GM19023 (cell line): Measurements from ENCODE around the gene FBLN2.
"Not testable (repeated sequence)": the region's sequence is repeated elsewhere in the genome, so short reads cannot be mapped to it uniquely, and the experiment has no call there.

Experiments
- ATAC-seq: cut with Tn5 transposase; IDR thresholded peaks from one replicate; pipeline ENCODE4 v1.9.1; 2021; ENCODE audit warnings: mild to moderate bottlenecking, moderate library complexity; ENCODE audit not compliant: unreplicated experiment

FBLN2 gene

DNA sequence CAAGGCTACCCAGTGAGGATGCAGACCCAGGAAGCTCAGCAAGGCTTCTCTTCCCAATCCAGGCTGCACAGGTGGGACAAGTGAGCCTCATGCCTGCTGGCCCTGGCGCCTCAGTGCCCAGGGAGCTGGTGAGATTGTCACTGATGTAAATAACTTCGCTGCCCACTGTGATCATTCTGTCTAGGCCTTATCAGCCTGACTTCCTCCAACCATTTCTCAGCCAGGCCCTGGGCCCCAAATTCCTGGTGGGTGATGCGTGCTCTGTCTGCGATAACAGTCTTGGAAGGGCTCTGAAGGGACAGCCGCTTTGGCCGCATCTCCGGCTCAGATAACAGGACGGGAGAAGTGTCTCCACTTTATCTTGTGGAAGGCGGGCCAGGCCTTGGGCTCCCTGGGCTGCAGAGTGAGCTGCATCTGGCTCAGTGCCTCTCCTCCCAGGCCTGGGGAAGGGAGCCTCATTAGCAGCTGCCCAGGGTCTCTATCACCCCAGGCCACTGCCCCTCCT is 2.2 kb upstream of the FBLN2 start:
- no peak for ATAC-seq

DNA sequence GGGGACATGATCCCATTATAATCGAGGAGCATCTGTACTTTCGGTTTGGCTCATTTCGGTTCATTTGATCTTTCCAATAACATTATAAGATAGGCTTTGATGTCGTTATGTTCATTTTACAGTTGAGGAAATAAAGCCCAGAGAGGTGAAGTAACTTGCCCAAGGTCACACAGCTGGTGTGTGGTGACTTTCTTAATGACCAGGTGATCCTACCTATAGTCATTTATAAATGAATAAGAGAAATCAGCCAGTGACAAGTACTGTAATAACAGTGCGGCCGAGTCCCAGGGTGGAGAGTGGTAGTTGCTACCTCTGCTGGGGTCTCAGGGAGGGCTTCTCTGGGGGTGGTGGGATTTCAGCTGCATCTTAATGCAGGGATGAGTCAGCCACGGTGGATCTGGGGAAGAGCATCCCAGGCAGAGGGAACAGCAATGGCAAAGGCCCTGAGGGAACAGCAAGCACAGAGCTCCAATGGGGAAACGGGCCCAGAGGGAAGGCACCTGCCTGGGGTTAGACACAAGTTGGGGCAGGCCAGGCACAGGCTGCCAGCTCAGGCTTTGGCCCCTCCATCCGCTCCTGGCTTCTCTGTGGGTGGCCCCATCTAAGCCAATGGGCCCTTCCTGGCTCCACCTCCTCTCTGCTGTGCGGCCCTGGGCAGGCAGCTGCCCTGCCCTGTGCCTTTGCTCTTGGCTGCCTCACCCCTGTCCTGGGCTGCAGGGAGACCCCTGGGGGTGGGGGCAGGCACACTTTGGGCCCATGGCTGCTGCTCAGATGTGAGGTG is 1.1 kb upstream of the FBLN2 start:
- ATAC-seq, result no peak

DNA sequence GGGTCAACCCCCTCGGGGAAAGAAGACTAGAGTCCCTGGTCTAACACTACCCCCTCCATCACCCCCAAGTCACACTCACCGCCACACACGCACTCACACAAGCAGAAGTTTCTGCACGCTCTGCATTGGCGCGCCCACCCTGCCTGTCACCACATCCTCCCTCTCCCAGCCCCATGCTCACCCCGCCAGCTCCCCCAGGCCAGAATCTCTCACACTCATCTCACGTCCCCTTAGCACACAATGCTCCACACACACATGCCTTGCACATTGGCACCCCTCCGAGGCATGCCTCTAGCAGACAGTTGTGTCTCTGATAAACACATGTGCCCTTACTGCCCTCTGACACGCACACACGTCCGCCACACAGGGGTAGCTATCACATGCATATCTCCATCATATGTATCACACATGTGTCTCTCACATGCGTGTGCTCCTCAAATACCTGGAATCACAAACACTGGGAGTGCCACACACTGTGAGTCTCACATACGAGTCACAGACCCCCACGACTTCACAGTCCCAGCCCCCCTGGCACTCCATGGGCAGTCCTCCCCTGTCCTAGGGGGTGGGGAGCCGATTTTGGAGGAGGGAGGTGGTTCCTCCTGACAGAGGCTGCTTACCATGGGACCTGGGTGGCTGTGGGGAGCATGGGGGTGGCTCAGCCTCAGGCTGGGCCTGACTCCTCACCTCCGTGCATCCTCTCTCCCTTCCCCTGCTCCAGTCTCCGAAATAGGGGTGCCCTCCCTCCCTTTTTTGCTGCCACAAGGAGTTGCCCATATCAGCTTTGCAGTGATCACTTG is 898 bp downstream of the FBLN2 start:
- ATAC-seq, result no peak

DNA sequence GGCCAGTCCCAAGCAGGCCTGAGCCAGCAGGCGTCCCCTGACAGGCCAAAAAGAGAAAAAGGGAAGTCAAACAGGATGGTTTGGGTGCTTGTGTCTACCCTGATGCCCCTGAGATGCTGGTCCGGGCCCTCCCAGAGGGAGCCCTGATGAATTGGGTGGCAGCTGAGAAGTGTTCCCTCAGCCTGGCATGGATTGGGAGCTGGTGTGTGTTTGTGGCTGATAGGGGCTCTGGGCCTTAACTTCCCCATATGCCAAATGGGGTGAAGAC is 1.4 kb downstream of the FBLN2 start:
- ATAC-seq, result no peak

DNA sequence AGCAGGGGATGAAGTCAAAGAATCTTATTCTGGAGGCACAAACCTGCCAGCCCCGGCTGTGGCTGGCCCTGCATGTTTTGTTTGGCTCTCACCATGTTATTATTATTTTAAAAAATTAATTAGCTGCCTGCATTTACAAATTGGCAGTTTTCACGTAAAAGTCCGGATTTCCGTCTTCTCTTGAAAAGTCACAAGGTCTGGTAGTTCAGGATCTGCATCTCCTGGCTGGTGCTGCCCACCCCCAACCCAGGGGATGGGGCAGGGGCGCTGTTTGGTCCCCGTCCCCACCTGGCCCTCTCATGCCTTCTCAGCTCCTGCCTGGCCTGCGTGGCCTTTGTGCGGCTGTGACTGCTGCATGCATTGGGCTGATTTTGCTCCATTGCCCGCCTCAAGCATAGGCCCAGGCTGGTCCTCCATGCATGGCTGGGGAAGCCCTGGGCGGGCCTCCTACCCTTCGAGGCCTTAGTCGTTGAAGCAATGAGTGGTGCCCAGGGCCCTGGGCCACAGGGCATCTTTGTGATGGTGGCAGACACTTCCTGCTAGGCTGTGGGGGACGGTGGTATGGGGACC is 2.0 kb downstream of the FBLN2 start:
- no peak for ATAC-seq

DNA sequence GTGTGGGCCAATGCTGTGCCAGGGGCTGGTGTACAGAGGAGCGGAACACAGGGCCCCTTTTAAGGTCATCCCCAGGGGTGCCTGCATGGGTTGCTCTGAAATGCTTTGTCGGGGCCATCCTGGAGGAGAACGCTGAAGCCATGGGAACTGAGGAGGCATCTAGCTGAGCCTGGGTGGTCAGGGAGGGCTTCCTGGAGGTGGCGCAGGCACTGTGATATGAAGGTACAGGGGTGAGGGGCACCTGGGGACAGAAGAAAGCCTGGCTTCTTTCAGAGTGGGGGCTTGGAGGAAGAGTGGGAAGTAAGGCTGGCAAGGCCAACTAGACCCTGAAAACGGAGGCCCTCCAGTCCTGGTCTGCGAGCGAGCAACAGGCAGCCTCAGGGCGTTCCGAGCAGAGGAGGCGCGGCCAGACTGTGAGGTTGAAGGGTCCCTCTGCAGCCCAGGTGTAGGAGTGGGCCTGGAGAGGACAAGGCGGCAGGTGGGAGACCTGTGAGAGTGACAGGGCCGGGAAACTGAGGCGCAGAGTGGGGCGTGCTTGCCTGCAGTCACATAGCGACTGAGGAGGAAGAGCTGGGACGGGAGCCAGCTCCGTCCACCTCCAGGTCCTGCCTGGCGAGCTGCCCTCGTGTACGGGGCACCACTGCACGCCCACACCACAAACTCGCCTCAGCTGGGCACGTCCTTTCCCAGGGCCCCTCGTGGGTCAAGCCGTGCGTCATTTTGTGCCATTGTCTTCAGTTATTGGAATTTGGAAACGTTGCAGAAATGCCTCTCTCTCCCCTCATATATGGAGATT is 4.1 kb downstream of the FBLN2 start:
- ATAC-seq, result no peak

DNA sequence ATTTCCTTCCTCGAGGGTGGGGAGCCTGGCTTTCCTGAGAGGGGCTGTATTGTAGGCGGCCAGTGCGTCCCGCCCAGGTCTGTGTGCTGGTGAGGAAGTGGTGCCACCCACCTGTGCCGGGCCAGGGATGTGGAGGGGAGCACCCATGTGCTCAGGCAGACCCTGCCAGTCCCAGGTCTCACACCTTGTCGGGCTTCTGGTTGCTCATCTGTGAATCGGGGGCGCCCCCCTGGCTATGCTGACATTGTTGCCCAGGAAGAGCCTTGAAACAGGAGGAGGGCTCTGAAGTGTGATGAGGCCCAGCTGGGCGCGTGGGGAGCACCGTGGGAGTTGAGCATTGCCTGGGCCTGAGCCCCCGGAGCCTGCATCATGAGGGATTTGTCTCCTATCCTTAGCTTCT is 4.8 kb downstream of the FBLN2 start:
- no peak for ATAC-seq

DNA sequence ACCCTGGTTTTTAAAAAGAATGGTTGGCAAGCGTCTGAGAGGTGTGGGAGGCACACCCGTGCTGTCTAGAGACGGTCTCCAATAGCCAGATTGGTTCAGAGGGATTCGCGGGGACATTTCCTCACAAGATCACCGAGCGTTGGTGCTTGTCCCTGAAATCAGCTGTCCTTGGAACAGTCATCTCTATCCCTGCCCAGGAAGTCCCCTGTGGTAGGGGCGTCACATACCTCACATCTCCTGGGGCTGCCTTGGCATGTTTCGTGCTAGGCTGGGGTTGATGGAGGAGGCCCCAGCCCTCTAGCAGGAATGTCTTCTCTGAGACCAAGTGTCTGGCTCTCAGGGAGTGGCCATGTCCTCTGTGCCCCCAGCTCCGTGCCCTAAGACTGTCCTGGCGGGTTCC is 6.8 kb downstream of the FBLN2 start:
- no peak for ATAC-seq

DNA sequence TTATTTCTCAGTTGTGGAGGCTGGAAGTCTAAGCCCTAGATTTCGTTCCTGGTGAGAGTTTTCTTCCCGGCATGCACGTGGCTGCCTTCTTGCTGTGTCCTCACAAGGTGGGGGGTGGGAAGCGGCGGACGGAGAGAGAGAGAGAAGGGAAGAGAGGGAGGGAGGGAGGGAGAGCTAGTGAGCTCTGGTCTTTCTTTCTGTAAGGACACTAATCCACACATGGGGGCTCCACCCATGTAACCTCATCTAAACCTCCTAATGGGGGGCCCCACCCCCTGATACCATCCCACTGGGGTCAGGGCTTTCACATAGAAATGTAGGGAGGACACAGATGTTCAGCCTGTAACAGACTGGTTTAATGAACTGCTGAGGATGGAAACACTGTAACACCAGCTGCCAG is 7.3 kb downstream of the FBLN2 start:
- no peak for ATAC-seq

DNA sequence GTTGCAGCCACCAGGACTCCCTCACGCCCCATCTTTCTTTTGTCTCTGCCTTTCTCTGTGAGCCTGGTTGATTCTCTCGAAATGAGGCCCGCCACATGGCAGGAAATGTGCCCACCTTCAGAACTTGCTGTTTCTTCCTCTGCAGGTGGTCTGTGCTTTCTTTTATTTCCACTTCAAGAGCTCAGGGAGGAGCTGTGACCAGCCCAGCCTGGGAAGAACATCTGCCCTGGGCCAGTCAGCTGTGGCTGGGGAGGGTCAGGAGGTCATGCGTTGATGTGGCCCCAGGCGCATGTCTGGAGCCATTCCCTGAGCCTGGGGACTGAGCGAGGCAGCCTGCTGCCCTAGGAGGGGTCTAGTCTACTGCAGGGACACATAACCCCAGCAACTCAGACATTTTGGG is 8.0 kb downstream of the FBLN2 start:
- no peak for ATAC-seq

DNA sequence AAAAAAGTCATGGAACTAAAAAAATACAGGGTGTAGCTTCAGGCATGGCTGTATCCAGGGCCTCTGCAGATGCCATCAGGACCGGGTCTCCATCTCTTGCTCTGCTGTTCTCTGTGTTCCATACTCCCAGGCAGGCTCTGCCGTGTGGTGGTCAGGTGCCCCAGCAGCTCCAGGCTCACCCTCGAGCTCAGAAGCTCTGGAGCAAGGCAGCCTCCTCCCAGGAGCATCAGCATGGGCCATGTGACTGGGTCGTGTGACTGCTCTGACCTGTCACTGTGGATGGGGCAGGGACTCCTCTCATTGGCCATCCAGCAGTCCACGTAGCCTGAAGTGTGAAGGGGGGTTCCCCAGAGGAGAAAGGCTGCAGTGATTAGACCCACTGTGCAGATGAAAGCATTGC is 8.5 kb downstream of the FBLN2 start:
- no peak for ATAC-seq

DNA sequence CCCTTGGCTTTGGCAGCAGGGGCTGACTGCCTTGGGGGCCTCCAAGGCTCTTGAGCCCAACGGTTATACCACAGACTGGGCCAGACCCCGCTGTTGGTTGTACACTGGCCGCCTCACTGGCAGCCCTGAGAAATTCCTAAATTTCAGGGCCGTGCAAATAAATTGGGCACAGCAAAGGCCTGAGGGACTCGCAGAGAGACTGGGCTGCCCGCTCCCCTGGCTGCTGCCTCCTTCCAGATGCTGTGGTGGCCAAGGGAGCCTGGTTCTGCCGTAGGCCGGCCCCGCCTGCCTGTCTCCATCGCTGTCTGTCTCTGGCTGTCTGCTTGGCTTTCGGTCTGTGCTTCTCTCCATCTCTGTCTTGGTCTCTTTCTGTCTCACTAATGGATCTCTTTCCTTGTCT is 9.0 kb downstream of the FBLN2 start:
- ATAC-seq, result no peak

DNA sequence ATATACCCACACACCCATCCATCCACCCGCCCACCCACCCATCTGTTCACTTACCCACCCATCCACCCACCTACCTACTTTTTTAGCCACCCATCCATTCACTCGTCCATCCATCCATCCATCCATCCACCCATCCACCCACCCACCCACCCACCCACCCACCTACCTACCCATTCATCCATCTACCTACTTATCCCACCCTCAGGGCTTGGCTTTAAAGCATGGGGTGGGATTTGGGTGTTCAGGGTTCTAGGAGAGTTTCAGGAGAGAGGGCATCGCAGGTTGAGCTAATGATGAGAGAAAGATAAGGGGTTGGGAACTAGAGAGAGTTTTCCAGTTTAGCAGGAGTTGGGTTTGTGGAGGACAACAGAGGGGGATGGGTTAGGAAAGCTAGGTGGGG is 9.7 kb downstream of the FBLN2 start:
- no peak for ATAC-seq

DNA sequence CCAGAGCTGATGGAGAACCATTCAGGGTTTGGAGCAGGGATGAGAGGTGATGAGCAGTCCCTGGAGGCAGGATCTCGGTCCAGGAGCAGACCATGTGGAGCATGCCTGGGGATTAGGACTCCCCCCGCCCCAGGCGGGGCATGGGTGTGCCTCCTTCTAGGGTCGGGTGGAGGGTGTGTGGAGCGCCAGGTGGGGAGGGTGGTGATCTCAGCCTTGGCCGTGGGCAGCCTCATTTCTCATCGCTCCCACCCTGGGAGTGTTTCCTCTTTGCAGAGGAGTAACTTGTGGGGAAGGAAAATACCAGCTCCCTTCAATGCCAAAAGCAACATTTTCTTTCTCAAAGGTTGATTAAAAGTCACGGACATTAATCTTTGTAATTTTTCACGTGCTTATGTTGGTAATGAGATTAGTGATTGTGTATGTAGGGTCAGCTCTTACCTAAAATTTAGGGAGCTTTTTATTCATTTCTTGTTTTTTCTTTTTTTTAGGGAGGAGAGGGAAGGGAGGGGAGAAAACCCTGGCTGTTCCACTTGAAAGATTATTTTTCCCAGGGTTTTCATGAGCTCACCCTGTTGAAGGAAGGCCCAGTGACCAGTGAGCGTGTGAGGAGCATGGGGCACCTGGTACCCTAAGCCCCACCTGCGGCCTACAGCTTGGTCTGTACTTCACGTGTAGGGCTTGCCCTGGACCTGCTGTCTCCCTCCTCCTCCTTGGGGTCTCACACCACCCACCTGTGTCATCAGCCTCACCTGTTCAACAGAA is 11.0 kb downstream of the FBLN2 start:
- ATAC-seq, result no peak

DNA sequence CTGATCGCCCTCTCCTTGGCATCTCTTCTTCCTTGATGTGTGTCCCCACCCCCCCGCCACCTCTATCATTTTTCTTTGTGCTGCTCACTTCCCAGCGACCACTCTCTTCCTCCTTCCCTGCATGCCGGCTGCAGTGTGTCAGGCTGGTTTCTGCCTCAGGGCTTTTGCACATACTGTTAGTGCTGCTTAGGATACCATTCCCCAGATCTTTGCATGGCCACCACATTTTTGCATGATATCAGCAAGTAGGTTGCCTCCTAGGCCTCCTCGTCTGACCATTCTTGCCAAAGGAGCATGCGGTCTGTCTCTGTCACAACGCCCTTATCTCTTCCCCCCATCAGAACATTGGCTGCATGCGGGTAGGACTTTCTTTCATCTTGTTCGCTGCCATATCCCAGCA is 12.5 kb downstream of the FBLN2 start:
- no peak for ATAC-seq

DNA sequence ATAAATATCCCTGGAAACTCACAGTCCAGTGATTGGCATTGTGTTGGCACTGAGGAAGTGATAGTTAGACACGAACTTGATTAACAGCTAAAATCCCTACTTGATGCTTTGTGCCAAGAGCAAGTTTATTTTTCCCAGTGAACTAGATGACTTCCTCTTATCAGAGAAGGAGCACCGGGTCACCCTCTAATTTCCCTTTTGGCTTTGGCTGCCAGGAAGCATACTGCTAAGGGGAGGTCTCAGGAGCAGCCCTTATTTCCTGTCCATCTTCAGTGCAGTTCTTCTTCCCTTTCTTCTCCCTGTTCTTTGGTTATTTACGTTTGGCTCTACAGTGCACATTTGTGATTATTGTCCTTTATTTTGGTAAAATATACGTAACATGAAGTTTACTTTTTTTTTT is 13.0 kb downstream of the FBLN2 start:
- ATAC-seq, result no peak

DNA sequence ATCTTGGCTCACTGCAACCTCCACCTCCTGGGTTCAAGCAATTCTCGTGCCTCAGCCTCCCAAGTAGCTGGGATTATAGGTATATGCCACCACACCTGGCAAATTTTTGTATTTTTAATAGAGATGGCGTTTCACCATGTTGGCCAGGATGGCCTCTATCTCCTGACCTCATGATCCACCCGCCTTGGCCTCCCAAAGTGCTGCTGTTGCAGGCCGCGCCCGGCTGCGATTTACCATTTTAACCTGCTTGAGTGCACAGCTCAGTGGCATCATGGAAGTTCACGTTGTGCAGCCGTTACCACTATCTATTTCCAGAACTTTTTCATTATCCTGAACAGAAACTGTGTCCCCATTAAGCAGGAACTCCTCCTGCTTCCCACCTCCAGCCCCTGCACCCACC is 13.5 kb downstream of the FBLN2 start:
- not testable (repeated sequence) for ATAC-seq

DNA sequence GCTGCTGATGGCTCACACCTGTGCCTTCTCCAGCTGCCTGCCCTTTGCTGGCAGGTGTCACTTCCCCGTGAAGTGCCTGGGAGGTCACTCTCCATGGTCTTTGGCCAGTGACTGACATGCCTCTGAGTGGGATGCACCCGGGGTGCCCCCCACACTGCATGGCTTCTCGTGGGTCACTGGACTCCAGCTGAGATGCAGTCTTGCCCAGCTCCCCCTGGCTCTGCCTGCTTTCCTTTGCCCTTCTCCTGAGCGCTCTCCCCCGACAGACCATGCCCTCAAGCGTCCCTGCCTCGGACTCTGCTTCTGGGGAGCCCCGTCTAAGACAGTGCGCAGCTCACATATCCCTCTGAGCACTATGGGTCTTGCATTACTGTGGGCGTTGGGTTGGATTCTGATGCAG is 14.4 kb downstream of the FBLN2 start:
- no peak for ATAC-seq

DNA sequence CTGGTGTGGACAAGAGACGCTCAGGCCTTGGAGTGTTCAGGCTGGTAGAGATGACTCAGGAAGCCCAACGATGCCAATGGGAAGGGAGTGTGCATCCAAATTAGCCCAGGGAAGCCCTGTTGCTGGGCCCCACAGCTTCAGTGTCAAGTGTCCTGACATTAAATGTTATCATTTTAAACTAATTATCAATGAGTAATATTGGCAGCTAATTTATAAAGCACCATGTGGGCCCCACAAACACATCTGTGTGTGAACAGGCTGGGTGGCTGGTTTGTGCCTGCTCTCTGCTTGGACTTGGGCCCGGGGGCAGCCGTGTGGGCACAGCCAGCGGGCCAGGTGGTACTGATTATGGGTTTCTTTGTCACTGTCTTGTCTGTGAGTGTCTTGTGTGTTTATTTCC is 15.0 kb downstream of the FBLN2 start:
- no peak for ATAC-seq

DNA sequence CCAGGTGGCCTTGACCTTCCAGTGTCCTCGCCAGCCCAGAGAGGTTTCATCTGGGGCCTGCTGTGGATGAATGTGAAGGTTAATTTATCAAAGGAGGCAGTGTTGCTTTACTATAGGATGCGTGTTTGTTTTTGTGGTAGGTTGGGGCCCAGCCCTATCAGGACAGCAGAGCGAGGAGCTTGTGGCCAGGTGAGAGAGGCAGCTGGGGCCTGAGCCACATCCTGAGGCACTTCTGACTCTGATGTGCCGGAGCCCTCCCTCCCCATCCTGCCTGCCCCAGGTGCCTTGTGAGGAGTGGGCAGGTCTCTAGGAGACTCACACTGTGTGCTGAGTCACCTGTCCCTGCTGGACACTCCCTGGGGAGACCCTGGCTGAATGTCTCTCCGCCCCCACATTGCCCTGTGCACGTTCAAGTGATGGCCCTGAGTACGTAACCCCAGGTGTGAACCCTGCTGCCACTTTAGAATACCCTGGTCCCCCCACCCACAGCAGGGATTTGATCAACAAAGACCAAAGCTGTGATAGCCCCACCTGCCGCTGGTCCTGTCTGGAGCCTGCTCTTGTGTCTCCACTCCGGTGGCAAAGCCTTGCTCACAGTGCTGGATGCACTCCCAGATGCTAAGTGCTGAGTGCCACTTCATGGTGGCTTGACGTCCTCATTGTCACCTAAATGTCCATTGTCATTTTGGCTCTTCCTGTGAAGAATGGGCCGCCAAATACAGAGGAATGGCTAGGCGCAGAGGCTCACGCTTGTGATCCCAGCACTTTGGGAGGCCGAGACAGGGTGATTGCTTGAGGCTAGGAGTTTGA is 16.0 kb downstream of the FBLN2 start:
- ATAC-seq, result no peak
